Measurements from ENCODE around the gene IFNL1.
"Not testable (repeated sequence)": the region's sequence is repeated elsewhere in the genome, so short reads cannot be mapped to it uniquely, and the experiment has no call there.

The IFNL1 gene

DNA sequence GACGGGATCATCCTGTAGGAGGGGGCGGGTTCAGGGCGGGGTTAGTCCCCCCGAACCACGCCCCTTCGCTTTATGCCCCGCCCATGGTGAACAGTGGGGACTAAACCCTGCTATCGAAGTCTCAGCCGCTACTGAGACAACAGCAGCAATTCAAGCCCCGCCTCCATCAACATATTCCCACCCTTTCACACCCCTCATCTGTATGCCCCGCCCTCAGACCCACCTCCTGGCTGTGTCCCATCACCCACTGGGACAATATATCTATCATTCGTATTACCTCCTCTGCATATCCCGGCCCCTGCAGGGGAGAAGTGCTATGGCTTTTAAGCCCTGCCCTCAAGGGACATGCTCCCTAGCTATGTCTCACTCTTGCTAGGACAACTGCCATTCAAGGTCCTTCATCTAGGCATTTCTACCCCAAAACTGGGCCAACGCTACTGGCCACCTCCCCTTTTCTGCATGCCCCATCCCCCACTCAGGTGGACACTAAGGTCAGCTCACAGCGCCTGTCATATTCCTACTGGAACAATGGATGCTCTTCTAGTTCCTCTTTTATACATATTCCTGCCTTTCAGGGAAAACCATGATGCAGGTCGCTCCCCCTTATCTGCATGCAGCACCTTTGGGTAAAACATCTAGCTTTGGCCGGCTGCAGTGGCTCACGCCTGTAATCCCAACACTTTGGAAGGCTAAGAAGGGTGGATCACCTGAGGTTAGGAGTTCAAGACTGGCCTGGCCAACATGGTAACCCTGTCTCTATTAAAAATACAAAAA lies 12.5 kb downstream of the IFNL1 start:
- no peak for DNase-seq (ENCODE audit: low spot score)

DNA sequence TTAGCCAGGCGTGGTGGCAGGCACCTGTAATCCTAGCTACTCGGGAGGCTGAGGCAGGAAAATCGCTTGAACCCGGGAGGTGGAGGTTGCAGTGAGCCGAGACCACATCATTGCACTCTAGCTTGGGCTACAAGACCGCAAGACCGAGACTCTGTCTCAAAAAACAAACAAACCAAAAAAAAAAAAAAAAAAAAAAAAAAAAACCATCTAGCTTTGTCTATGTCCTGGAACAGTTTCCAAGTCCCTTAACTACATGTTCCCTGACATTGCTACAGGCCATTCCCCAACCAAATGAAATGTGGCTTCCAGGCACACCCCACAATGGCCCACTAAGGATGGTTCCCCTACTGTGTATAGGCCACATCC lies 13.1 kb downstream of the IFNL1 start:
- not testable (repeated sequence) for DNase-seq (ENCODE audit: low spot score)

DNA sequence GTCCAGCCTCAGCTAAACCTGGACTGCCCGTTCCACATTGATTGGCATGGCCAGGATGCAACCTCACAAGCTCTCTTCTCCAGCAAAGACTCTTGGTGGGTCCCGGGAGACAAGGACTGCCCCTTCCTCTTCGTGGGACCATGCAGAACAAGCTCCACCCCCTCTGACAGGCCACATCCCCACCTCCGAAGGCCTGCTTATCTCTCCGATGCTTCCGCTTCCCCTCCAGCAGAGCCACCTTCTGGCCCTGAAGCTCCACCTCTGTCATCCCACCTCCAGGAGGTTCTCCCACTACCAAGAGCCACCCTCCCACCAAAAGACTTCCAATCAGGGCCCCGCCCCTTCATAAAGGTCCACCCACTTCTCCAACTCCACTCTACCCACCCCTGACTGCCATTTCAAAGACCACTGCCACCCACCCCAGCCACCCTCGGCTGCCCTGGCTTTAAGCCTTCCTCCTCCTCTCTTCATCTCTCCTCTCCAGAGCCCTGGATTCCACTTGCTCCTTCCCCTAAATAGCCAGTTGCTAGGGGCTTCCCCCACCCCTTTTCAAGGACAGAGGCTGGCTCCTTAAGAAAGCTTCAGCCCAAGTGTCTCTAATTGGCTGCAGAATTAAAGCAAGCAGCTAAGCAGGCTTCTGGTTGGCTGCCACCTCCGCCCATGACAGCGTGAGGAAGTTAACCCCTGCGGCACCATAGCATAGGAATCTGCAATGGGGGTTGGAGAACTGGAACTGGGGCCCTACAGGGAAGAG lies 14.5 kb downstream of the IFNL1 start:
- no peak for DNase-seq (ENCODE audit: low spot score)

GRCh38 chr19:39314016-39314728 lies 18.0 kb downstream of the IFNL1 start:
- DNase-seq (ENCODE audit: low spot score) = no peak

GRCh38 chr19:39315933-39316332 lies 19.7 kb downstream of the IFNL1 start:
- DNase-seq (ENCODE audit: low spot score) = no peak

- no peak for DNase-seq (ENCODE audit: low spot score)
Observed at GRCh38 chr19:39316627-39317321, 20.6 kb downstream of the IFNL1 start.

DNA sequence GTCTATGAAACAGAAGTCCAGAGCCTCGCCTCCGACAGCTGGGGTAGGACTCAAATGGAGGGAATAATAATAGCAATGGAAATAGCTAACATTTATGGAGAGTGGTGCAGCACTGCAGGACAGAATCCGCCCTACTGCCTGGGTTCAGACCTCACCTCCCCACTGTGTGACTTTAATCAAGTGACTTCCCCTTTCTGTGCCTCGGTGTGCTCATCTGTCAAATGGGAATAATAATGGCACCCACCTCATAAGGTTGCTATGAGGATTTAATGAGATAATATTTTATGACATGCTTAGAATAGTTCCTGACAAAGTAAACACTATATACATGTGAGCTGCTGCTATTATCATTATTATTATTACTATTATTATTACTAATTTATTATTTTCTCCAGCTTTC lies 21.3 kb downstream of the IFNL1 start:
- no peak for DNase-seq (ENCODE audit: low spot score)

- DNase-seq (ENCODE audit: low spot score) = no peak
Observed at GRCh38 chr19:39318071-39318470, 21.9 kb downstream of the IFNL1 start.

- DNase-seq (ENCODE audit: low spot score) = no peak
Observed at GRCh38 chr19:39318690-39319089, 22.5 kb downstream of the IFNL1 start.

DNA sequence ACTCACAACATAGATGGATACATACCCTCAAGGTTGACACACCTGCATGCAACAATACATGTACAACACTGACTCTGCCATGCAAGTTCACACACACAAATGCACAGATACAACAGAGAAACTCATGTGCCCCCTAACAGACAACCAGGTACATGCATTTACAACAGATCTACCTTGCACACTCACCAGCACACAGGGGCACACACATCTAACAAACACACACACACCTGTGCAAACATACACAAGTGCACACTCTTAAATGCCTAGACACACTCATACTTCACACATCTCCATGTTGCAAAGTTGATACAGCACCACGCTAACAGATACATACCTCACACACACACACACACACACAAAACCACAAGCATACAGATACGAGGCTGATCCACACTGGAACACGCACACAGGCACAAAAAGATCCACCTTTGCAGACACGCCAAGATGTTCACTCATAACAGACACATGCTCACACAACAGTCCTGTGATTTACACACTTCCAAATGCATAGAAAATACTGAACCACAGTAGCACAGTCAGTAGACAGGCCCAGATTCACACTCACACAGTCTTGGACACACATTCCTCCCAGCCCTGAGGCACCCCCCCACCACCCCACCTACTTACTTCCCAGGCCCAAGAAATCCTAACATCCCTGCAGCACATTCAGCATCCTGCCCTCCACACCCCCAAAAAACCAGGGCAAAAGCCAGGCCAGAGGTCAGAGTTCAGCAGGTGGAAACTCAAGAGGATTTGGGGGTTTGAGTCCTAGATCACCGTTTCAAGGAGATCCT lies 23.1 kb downstream of the IFNL1 start:
- DNase-seq (ENCODE audit: low spot score) = no peak

DNA sequence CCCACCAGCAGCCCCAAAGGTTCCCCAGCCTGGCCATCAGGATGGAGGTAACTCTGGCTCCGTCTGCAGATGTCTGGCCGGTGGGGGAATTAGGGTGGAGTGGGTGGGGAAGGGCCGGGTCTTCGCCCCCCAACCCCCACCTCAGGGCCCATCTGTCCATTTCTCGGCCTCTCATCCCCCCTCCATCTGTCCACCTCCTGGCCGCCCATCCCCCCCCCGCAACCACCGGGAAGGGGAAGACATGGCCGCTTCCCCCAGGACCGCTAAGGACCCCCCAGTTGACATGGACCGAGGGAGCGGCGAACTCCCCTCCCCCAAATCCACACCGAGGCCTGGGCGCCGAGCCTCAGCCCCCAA lies 23.7 kb downstream of the IFNL1 start:
- DNase-seq (ENCODE audit: low spot score) = no peak

DNA sequence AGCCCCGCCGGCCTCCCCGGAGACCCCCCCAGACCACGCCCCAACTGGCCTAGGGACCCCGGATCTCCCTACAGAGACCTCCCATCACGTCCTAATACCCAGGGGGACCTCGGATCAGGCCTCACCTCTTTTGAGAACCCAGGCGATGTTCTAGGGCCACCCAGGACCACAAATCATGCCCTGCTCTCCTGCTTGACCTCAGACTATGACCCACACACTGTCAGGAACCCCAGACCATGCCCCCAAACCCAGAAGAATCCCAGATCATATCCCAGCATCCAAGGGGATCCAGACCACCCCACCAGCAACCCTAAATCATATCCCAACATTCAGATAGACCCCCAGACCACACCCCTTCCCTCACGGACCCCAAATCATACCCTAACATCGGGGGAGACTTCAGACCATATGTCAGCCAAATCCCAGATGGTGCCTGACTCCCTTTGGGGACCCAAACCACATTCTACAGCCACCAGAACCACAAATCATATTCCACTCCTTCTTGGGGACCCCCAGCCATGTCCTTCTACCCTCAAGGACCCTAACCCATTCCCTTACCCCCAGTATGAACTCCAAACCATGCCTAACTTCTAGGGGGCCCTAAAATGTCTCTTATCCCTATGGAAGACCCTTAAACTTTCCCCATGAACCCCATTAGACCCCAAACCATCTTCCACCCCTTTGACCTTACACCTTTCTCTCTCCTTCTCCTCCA lies 25.1 kb downstream of the IFNL1 start:
- DNase-seq (ENCODE audit: low spot score) = no peak

DNA sequence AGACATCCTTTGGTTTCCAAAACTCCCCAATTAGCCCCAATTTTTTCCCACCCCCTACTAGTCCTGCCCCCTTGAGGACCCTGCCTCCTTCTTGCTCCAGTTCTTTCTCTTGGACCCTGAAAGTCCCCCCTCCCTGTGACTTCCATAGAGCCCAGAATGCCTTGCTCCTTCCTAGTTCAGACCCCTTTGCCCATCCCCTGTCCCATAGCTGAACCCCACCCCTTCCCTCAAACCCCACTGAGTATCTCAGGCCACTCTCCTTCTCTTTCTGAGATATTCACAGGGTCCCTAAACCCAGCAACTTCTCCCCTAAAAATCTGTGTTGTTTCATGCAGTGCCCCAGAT lies 25.6 kb downstream of the IFNL1 start:
- no peak for DNase-seq (ENCODE audit: low spot score)

GRCh38 chr19:39324242-39324842 lies 28.1 kb downstream of the IFNL1 start:
- no peak for DNase-seq (ENCODE audit: low spot score)

- no peak for DNase-seq (ENCODE audit: low spot score)
Observed at GRCh38 chr19:39325778-39326665, 29.8 kb downstream of the IFNL1 start.

DNA sequence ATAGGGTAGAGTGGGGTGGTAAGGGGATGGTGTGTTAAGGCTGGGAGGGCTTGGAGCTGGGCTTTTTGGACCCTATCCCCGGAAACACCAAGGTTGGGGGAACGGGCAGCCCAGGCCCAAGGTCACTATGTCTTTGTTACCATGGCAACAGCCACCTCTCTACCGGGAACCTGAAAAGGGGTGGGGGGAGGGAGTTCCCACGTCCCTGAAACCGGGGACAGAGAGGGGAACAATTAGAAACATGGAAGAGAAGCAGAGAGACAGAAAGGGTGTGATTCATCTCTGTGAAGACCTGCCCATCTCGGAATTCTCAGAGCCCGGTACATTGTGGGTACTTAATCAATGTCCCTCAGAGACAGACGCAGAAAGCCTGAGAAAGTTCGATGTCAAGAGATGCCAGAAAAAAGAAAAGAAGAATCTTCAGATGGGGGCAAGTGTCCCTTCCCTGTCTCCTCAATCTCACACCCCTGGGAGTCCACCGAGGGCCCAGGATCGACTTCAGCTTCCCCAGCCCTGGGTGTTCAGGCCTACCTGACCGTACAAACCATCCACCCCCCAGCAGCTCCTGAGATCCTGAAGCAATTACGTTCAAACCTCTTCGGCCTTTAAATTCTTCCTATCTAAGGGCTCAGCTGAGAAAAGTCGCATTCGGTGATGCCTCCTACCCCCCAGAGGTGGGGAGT lies 31.3 kb downstream of the IFNL1 start:
- DNase-seq (ENCODE audit: low spot score) = no peak

- DNase-seq (ENCODE audit: low spot score) = peak; percentile 86
Observed at GRCh38 chr19:39328046-39328705, 32.0 kb downstream of the IFNL1 start.

DNA sequence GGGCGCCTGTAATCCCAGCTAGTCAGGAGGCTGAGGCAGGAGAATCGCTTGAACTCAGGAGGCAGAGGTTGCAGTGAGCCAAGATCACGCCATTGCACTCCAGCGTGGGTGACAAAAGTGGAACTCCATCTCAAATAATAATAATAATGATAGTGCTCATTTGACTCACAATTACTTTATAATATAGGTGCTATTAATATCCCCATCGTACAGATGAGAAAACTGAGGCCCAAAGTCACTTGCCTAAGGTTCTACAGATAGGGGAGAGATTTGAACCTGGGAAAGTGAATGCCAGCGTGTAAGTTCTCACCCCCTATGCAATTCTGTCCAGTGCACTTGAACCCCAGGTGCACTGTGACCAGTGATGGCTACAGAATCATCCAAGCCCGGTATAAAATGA lies 33.7 kb downstream of the IFNL1 start:
- no peak for DNase-seq (ENCODE audit: low spot score)

DNA sequence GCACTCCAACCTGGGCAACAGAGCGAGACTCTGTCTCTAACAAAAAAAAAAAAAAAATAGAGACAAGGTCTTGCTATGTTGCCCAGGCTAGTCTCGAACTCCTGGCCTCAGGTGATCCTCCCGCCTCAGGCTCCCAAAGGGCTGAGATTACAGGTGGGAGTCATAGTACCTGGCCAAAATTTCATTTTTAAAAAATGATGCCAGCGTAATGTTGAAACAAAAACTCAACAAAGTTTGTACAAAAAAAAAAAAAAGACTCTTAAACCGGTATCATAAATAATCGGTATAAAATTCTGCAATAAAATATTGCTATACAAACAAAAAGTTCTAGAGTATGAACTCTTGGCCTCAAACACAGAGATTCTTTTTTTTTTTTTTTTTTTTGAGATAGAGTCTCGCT lies 36.1 kb downstream of the IFNL1 start:
- DNase-seq (ENCODE audit: low spot score) = no peak

Measured in HuH-7 (cell line).